Measurements from ENCODE around the gene TAF11.

DNA sequence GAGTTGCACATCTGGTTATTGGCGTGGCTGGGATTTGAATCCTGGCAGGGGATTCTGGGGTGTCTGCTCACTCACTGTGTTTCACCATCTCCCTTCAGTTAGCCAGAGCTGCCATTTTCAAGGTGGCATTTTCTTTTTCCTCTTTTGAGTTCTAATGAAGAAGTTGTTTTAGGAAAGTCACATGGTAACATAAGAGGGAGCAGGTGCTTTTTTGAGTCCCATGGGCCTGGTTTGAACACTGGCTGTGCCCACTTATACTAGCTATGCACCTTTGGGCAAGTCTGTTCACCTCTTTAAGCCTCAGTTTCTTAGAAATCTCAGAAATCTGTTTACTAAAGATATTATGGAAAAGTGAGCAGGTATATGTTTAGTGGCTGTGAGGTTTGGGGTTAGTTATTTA lies 40.9 kb upstream of the TAF11 start:
- TF ChIP-seq, protein P1, sequence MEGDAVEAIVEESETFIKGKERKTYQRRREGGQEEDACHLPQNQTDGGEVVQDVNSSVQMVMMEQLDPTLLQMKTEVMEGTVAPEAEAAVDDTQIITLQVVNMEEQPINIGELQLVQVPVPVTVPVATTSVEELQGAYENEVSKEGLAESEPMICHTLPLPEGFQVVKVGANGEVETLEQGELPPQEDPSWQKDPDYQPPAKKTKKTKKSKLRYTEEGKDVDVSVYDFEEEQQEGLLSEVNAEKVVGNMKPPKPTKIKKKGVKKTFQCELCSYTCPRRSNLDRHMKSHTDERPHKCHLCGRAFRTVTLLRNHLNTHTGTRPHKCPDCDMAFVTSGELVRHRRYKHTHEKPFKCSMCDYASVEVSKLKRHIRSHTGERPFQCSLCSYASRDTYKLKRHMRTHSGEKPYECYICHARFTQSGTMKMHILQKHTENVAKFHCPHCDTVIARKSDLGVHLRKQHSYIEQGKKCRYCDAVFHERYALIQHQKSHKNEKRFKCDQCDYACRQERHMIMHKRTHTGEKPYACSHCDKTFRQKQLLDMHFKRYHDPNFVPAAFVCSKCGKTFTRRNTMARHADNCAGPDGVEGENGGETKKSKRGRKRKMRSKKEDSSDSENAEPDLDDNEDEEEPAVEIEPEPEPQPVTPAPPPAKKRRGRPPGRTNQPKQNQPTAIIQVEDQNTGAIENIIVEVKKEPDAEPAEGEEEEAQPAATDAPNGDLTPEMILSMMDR (conservative IDR thresholded peaks at IDR 0.05; ENCODE audit: low read depth, low read length): no peak
- no peak for TF ChIP-seq EZH2 (IDR thresholded peaks at IDR 0.05; ENCODE audit: borderline replicate concordance, low read depth, low read length, poor library complexity, severe bottlenecking)

All from A673 (cell line).